SKM-1 treated with dmso at 0.1 percent for 144 hours (cell line): Measurements from ENCODE around the gene FGFR1OP2.

Experiments used
- DNase-seq: peaks from one replicate; lab custom pipeline; 2025; ENCODE audit not compliant: unreplicated experiment; lab: John Stamatoyannopoulos, UW

The FGFR1OP2 gene

DNA sequence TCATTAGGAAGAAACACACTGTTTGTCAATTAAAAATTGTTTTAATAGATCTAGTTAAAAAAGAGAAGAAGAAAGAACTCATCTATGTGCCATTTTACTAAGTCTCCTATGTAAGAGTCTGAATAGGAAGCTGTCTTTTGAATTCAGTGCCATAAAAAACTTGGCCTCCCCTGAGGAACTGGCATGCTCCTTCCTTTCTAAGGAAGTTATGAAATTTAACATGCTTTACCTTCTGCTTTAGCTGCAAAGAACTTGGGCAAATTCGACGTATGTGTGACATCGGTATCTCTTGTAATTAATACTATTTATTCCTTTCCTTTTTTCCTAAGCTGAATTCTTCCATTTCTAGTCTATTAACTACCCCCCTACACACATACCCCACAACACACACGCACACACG is 63.4 kb downstream of the FGFR1OP2 start:
- peak; percentile 21 for DNase-seq

DNA sequence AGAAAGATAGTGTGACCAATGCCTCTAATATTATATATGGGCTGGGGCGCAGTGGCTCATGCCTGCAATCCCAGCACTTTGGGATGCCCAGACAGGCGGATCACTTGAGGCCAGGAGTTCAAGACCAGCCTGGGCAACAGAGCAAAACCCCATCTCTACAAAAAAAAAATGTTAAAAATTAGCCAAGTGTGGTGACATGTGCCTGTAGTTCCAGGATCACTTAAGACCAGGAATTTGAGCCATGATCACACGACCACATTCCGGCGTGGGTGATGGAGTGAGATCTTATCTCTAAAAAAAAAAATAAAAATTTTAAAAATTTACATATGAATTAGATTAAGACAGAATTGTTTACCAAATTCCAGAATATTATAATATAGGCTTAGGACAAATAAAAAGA is 63.9 kb downstream of the FGFR1OP2 start:
- DNase-seq = no peak

DNA sequence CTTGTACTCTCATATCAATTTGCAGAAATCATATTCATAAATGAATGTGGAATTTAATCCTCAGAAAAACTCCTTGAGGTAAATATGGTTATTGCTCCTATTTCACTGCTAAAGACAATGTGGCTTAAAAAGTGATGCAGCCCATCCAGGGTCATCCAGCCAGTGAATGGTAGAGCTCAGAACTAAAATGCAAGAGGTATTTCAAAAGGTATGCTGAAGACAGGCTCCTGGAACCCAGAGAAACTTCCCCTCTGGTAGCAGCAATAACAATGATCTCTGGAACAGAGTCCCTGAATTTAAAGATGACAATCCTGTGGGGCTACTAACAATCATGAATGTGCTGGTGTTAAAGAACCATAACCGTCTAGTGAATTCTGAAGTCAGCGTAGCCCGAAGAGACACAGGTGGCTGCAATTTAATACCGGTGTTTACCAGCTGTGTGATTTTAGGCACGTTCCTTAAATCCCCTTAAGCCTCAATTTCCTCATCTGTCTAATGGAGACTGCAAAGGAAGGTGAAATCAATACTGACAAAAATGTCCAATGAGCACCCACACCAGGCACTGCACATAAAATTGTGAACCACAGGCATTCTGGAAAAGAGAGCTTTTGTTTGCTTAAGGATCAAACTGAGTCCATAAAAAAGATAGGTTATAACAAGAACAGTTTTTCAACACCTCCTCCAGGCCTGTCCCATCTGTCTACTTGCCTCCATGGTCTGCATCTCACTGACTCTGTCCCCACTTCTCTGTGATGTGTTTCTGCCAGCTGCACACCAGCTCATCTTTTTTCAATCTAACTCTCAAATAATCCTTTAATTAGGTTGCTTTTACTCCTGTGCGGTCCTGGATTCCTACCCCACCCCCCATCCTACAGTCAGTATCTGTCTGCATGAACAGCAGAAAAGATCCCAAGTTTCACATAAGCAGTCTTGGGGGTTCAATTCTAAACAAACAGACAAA is 65.4 kb downstream of the FGFR1OP2 start:
- DNase-seq = no peak

DNA sequence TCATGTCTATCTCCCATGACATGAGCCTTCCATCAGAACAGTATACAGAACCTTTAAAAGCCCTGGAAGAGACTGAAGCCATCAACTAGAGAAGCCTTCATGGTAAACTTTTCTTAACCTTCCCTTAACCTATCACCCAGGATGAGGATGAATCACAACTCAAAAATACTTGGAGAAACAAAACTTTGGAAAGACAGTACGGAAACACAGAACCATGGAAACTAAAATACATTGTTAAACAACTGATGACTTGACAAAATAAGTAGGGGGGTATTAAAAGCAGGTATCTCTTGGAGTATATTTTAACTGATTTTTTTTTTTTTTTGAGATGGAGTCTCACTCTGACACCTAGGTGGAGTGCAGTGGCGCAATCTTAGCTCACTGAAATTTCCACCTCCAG is 67.2 kb downstream of the FGFR1OP2 start:
- no peak for DNase-seq

DNA sequence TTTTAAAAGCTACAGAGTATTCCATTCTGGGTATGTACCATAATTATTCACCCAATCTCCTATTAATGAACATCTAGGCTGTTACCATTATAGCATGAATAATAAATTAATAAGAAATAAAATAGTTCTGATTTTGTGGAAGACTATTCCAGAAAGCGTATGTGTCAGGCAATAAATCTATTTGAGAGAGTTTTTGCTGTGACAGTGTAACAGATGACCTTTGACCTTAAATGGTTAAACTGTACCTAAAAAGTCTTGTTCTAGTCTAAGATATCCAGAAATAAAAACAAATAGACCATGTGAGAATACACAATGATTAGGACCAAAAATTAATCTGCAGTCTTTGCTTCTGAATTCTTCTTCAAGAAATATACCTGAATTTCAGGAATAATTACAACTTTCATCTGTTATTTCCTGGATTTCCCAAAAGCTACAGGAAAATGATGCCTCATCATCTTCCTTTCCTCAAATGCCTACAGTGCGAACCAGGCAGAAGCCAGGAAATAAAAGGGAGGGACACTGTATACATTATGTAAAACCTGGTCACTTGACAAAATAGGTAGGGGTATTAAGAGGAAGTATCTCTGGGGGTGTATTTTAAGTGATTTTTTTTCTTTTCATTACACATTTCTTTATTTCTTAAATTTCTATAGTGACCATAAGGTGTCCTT is 68.7 kb downstream of the FGFR1OP2 start:
- DNase-seq = no peak

DNA sequence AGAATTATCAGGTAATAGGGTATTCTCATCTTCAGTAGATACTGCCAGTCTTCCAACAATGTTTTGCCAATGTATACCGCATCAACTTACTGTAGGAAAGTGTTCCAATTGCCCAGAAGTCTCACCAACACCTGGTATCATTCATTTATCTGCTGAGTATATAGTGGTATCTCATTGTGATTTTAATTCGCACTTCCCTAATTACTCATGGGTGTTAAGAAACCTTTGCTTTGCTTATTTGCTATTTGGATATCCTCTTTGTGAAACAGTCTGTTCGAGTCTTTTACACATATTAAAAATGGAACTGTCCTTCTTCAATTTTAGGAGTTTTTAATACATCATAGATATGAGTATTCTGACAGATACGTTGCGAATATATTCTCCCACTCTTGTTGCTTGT is 69.8 kb downstream of the FGFR1OP2 start:
- DNase-seq = no peak

DNA sequence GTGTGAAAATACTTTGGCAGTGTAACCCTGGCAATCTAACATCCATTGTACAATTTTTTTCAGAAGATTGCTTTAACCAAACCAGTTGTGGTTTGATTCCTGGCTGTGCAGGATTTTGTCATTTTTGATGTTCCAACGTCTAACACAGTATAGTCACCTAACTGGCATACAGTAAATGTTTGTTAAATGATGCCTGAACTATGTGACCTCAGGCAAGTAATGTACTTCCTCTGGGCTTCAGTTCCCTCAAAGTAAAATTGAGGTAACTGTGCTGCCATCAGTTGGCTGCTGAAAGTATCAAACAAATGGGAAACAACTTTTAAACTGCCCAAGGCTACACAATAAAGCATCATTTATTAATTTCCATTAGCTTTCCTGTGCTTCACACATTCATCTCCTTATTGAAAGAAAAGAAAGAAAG is 71.6 kb downstream of the FGFR1OP2 start:
- DNase-seq = no peak

DNA sequence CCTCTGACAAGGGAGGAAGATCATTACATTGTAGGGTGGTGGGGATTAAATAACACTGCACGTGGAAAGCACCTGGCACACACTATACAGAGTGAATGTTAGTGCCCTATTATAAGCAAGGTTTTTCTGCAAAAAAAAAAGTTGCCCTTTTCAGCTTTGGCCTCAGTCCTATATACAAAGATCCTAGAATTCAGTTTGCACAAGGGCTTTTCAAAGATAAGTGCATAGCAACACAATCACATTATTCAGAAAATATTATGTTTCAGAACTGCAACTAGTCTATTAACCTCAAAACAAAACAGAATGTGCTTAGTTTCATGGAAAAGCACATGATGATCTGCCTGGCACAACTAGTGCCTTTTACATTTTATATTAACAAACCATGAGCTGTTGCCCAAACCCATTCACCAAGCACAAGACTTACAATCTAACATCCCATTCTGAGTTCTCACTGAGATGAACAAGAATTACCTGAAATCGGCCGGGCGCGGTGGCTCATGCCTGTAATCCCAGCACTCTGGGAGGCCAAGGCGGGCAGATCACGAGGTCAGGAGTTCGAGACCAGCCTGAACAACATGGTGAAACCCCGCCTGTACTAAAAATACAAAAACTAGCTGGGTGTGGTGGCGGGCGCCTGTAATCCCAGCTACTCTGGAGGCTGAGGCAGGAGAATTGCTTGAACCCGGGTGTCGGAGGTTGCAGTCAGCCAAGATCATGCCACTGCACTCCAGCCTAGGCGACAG is 74.1 kb downstream of the FGFR1OP2 start:
- no peak for DNase-seq

DNA sequence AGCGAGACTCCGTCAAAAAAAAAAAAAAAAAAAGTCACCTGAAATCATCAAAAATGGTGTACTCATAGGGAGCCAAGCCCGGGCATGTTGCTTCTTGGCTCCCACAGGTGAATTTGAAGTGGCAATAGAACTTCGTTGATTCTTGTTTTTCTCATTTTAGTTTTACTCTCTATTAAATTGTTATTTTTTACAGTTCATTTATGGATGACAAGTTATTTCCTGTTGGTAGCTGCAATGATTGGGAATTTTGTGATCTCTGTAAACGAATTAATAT is 74.6 kb downstream of the FGFR1OP2 start:
- DNase-seq = no peak

DNA sequence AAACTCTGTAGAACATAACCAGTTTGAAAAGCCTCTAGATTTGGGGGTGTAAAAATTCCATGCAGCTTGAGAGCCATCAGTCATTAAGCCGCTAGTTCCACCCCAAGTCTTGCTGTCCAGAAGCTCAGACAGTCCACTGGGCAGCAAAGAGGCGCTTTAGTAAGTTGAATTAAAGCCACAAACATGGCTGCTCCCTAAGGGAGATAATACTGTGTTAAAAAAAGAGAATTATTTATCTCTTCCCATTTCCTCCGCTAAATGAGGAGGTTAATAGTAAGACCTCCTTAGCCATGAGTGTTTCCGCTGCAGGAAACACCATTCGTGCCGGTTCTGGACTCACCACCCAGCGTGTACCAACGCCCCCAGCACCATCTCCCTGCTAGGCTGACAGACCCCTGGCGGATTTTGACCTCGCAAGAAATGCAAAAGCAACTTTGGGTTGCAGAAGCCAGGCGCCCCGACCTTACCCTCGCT is 75.4 kb downstream of the FGFR1OP2 start:
- no peak for DNase-seq

DNA sequence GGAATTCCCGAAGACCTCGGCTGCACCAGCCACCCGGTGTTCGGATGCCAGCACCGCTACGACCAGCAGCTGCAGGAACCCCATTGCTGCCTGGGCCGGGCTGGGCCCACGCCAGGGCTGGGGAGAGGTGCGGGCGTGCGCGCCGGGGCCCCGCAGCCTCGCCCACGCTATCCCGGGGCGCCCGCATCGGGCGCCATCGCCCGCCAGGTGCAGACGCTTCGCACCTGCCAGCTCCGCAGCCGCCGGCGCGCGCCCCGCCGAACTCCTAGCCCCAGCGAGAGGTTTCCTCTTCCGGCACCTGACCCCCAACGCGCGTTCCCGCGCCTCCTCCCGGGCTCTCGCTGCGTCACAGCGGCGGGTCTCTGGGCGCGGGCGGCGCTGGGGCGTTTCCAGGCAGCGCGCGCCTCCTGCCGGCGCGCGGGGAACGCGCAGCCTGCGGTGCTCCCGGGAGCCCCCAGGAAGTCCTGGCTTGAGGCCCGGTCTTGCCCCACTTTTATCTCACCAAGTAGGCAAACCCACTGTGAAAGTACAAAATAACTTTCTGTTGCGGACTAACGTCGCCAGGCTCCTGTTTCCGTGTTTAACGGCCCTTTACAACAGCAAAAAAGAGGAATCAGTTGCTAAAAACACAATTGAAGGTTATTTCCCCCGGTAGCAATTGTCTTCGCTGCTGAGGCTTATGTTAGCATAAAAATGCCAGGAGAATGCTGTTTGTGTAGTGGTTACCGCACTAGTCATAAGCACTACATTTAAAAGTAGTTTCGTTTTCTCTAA is 76.0 kb downstream of the FGFR1OP2 start, which contains the start of gene TM7SF3:
TM7SF3 (minus strand) TSS at position 300 of the 774 bp plus-strand sequence; CDS start at position 84, 216 bp downstream.
- peak; percentile 69 for DNase-seq

DNA sequence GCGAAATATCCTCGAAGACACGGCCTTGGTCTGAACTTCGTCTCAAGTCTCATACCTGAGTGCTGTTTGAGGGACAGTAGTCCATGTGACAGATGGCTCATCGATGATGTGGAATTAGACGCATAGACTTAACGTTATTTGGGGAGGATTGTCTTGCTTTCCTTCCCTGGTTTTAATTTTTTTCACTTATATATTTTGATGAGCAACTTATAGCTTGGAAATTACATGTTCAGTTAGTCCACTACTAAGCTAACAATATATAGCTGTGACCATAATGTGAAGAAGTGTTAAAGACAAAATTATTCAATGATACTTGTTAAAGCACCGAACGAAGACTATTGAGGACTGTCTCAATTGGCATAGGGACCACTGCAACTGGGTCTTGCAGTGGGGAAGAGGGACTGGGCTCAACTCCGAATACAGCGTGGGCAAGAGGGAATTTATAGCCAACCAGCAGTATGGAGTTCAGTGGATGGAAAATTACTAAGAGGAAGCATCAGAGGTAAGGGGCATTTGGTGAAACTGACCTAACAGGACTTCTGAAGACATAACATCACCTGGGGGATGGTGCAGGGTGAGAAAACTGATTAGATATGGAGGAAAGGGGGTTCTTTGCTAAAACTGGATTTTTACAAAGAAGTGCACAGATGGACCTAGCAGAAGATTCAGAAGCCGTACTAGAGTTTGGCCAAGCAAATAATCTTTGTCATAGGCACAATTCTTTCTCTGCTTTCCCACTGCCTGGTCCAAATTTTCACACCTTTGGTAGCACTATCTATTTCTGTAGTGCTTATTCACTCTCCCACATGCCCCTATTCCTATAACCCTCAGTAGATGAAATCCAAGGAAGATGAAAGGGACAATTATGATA is 76.8 kb downstream of the FGFR1OP2 start:
- no peak for DNase-seq

DNA sequence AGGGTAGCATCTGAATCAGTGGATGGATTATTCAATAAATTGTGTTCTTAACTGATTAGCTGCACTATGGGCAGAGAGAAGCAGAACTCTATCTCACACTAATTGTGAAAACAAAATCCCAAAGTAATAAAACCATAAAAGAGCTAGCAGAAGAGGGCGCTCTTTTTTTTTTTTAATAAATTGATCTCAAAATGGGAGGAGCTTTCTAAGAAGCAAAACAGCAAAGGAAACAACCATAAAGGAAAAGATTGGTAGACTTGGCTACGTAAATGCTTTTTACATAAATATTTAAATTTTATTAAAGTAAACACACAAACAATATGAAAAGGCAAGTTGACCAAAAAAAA is 77.4 kb downstream of the FGFR1OP2 start:
- peak; percentile 27 for DNase-seq
